Measurements from ENCODE around the gene RAB3IP.
A peak's percentile ranks its signal among the peaks of the same experiment; 100 is the strongest.

Gene RAB3IP, protein sequence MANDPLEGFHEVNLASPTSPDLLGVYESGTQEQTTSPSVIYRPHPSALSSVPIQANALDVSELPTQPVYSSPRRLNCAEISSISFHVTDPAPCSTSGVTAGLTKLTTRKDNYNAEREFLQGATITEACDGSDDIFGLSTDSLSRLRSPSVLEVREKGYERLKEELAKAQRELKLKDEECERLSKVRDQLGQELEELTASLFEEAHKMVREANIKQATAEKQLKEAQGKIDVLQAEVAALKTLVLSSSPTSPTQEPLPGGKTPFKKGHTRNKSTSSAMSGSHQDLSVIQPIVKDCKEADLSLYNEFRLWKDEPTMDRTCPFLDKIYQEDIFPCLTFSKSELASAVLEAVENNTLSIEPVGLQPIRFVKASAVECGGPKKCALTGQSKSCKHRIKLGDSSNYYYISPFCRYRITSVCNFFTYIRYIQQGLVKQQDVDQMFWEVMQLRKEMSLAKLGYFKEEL

DNA sequence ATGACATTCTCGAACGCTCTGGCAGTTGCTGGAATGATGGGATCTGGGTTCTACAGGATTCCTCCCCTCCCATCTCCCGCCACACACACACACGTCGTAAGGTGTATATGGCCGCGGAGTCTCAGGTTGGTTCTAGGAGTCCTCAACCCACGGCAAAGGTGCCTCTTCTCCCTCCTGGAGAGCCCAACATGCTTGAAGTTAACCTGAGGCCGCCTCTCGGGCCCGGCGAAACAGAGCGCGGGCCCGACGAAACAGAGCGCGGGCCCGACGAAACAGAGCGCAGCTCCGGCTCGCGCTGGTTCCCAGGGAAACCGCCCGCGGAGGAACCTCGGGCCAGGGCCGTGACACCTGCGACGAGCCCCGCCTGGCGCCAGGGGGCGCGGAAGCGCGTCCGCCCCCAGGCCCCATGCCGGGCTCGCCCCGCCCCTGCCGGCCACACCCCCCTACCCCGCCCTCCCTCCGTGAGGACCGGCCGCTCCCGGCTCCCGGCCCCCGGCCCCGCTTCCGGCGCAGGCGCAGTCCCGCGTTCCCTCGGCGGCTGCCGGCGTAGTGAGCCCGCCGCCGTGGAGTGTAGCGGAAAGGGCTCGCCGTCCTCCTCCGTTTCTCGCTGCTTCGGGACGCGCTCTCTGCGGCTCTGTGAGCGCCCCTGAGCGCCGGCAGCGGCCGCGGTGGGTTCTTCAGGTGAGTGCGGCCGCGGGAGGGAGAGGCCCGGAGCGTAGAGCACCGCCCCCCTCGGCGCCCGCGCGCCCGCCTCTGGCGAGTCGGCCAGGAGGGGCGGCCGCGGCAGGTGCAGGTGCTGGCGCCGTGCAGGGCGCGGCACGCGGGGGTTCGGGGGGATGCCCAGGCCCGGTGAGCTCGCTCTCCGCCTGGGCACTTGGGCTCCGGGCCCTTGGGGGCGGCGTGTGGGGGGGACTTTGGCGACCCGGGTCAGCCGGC, at the start of gene RAB3IP:
Gene RAB3IP (plus strand): TSS at position 510 of the 936 bp plus-strand sequence. CDS start 16,549 bp downstream, outside the sequence.
- peak; percentile 94 for DNase-seq

DNA sequence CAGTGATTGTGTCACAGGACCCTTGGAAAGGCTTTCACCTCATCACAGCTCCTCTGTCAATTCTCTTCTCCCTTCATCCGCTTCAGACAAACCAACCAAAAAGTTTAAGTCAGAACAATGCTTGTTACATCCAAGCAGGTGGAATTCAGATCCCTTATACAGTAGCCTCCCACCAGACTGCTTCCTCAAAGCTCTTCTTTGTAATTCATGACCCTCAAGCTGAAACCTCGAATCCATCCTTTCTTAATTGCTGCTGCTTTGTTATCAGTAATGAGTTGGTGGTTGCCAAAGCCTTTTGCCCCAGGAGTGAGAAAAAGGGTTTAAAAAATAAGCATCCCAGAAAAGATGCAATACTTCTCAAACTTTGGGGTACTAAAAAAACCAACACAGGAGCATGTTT, 49.0 kb upstream of the RAB3IP start:
- DNase-seq = no peak

DNA sequence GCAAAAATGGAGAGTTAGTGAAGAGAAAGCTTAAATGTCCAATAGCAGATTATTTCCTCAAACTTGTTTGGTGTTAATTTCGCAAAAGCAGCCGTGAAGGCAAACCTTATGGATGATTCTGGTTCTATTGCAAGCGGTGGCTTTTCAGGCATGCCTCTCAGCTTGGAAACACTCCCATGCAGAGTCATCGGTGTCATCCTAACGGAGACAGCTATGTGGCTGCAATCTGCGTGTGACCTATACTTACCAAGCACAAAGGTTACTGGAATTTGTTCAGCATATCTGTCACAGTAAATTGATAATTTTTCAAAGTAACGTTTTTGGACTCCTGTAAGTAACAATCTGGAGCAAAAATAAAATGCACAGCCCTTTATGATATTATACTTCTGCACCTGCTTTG, 44.5 kb upstream of the RAB3IP start:
- no peak for DNase-seq

DNA sequence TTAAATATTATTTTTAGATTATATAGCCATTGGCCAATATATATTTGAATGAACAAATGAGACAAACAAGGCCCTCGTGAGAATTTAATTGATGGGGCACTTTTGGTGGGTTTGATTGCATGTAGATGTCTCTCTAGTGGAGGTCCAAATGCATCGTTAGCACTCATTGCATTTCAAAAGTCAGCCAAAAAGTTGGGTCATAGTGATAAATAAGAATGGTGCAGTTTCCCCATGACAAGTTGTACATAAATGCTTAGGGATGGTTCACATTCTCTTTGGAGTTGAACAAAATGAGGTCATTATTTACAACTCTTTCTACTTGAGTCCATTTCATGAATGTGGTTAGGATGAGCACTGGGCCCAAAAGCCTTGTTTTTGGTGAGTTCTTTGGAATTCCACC, 40.6 kb upstream of the RAB3IP start:
- DNase-seq = no peak

DNA sequence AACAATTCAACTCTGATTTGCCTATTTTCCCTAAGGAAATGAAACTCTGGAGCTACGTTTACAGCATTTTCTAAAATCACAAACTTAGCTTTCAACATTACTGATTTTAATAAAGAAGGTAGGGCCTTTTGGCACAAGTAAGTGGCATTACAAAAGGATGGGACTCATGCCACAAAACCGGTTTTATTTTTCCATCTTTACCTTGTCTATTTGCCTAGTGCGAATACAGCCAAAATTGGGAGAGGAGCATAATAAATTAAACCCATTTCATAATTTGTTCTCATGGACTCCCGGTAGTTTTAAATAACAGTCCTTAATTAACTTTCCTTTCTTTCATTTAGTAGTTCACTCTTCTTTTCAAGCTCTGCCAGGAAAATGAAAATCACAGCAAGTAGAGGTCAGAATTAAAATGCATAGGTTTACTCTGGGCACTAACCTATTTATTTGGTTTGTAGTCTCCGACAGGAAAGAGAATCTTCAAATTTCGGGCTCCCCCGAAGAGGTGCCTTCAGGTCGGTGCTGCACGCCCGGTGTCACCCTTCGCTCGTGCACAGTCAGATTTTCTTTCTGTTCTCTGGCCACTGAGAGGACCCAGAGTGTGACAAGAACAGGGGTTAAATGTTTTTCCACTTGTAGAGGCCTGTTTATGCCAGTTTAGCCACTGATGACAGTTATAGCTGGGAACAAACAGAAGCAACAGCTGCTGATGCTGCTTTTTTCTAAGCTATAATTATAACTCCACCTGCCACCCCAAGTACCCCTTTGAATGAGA, 39.7 kb upstream of the RAB3IP start, which contains the start of gene BEST3:
Gene BEST3 (minus strand): TSS at position 535 of the 772 bp plus-strand sequence. CDS start 1,505 bp downstream, outside the sequence.
- DNase-seq = no peak

DNA sequence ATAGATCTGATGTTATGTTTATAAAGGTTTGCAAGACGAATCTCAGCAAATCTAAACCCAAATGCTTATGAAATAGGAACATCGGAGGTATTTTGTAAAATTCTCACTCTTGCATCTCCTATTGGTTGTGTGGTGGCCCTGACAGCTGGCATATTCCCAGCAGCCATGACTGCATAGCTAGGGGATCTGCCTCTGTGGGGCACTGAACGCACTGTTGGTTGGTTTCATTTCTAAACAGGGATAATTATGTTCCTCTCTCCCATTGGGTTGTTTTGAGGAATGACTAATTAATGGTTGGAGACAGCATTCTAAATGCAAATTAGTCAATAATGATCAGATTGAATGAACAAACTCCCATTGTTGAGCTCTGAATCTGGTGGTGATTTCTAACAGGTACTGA, 36.8 kb upstream of the RAB3IP start:
- DNase-seq = no peak

DNA sequence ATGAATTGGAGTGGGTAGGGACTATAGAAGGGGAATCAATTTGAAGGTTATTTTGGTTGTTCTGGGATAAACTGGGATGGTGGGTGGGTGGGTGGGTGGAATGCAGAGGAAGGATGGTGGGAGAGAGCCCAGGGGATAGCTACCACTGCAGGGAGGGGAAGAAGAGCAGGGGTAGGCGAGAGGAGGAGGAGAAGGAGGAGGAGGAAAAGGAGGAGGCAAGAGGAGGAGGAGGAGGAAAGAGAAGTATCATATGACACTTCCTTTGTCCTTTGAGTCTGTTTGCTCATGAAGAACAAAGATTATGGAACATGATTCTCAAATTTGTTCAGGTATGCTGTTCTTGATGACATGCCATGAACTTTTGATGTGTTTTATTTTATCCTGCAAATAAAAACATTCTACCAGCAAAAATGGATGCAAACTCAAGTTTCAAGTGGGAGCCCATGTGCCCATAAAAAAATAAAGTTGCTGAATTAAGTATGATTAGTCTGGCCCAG, 35.5 kb upstream of the RAB3IP start:
- no peak for DNase-seq

DNA sequence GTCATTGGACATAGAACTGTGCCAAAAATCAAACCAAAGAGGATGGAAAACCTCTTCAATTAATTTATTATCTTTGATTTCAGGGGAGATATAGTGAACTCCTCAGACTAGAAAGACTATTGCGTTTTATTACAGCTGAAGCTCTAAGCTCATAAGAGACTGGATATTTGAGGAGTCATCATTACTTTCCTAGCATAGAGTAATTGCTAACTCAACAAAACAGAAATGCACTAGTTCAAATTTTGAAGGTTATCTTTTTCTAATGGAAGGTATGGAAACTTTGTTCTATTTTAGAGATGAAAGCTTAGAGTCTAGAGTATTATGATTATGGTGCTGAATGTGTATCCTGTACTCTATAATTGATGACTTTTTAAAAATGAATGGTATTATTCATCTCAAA, 34.3 kb upstream of the RAB3IP start:
- no peak for DNase-seq

DNA sequence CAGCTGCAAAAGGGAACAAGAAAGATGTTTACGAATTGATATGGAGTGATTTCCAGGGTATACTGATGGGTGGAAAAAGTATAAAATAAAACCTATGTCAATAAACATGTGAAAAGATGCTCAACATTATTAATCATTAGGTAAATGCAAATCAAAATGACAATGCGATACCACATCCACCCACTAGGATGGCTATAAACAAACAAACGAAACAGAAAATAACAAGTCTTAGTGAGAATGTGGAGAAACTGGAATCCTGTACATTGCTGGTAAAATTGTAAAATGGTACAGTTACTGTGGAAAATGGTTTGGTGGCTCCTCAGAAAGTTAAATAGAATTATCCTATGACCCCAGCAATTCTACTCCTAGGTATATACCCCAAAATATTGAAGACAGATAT, 30.0 kb upstream of the RAB3IP start:
- no peak for DNase-seq

DNA sequence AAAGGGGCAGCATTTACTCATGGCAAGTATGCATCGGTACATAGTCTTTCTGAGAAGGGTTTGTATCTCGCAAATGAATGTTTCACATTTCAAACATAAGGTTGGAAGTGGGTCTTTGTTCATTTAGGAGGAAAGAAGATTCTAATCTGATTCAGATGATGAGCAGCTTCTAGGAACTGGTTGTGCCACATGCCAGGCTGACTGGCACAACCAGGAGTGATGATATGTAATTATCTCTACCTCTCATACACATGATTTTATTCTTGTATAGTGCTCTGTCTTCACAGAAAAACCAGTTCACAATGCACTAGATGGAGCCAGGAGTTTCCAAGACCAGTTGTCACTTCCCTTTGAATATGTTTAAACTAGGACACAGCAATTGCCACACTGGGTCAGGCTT, 25.8 kb upstream of the RAB3IP start:
- no peak for DNase-seq

DNA sequence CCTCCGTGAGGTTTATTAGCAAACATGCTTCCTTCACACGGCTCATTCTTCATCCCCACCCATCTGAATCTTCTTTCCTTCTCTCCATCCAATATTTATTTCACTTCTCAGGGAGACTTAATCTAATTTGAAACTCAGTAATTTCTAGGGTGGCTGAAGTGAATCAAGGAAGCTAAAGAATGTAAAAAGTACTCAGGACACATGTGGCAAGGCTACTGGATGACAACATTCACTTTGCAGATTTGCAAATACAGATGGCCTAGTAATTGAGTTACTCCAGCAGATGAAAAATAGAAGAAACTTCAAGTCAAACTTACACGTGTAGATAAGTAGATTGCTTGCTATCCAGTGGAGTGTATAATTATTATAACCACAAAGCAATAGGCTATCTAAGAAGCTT, 24.1 kb upstream of the RAB3IP start:
- DNase-seq = no peak

DNA sequence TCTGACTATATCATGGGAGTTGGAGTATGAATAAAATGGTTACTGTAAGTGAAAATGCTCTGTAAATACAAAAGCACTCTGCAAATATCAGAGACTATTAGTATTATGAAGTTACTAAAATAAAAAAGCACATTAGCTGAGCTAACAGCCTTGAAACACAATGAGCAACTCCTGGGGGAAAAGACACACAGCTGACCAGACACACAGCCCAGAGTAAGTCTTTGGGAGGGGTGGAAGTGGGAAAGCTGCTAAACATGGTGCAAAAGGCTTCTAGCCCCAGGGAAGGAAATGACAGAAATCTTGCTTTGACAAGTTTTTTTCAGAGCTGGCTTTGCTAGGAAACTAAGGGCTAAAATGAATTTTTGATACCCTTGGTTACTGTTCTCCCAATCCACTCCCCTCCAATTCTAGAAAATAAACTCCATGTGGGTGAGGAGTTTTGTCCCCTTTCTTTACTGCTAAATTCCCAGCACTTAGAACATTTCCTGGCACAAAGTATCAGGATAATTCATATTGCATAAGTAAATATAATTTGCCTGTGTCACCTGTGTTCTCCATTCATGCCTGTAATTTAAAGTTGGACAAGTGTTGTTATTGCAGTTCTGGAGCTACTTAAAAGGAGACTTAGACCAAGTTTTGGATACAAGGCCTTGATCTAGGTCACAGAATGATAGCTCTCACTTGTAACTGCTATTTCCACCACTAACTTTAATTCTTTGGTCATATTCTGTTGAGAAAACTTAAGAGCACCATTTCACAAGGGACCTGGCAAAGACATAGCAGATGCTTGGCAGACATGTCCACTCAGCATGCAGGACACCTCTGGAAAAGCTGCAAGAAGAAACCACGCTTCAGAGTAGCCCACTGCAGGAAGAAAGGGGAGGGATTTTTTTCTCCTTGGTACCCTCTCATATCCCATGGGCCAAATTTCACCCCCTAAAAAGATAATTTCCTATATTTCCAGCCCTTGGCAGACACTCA, 19.0 kb upstream of the RAB3IP start:
- DNase-seq = no peak

DNA sequence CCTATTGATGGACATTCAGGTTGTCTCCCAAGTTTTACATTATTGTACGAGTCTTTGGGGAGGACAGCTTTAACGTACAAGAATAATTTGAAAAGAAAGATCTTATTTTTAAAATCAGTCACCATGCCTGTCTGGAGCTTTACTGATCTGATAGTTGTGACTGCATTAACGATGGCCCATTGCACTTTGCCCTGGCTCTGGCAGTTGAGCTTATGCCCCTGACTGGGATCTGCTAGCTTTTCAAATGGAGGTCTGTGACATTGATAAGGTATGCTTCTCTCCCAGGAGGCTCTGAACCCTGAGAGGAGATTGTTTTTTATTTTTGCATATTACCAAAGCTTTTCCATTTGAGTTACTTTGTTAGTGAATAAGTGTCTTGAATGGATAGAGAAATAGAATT, 17.9 kb upstream of the RAB3IP start:
- no peak for DNase-seq

DNA sequence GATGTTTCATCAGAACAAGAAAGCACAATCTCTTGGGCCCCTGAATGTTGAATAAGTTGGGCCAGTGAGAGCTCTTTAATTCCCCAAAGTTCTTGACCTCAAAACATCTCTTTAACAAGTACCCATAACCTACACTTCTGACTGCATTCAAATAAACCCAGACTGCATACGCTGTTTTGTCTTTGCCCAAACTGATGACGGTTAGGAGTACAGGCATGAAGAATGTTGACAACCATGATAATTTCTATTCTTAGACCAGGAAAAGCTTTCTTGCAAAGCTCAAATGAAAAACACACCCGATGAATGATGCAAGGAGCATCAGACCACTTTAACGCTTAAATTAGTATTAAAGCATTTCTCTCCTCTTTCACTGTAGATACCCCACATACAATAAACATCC, 11.7 kb upstream of the RAB3IP start:
- no peak for DNase-seq

DNA sequence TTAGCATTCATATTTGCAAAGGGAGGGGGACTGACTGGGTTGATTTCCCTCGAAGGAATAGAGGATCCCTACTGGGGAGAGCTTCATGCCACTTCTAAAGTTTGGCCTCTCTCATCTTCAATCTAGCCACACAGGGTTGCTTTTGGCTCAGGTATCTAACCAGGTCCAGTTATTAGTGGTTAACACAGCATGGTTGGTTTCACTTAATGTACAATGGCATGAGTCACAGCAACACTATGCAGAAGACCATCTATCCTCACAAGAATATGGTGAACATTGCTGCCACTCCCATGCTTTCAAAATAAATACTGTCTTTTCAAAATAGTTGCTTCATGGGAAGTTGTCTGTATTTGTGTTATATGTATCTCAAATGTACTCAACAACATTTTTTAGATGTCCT, 6.6 kb upstream of the RAB3IP start:
- DNase-seq = no peak

DNA sequence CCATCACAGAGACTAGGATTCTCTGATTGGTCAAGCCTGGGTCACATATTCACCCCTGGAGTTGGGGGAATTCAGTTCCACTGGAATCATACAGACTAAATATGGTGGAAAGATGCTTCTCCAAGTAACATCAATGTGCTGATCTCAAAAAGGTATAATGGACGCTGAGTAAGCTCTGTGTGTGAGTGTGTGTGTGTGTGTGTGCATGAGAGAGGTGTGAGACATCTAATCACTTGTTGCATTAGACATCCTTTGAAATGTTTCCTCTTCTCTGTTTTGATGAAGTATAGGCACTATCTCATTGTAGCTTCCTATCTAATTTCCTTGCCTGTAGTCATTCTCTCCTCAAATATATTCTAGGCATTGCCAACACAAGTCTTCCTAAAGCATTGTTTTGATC, 5.0 kb upstream of the RAB3IP start:
- DNase-seq = no peak

DNA sequence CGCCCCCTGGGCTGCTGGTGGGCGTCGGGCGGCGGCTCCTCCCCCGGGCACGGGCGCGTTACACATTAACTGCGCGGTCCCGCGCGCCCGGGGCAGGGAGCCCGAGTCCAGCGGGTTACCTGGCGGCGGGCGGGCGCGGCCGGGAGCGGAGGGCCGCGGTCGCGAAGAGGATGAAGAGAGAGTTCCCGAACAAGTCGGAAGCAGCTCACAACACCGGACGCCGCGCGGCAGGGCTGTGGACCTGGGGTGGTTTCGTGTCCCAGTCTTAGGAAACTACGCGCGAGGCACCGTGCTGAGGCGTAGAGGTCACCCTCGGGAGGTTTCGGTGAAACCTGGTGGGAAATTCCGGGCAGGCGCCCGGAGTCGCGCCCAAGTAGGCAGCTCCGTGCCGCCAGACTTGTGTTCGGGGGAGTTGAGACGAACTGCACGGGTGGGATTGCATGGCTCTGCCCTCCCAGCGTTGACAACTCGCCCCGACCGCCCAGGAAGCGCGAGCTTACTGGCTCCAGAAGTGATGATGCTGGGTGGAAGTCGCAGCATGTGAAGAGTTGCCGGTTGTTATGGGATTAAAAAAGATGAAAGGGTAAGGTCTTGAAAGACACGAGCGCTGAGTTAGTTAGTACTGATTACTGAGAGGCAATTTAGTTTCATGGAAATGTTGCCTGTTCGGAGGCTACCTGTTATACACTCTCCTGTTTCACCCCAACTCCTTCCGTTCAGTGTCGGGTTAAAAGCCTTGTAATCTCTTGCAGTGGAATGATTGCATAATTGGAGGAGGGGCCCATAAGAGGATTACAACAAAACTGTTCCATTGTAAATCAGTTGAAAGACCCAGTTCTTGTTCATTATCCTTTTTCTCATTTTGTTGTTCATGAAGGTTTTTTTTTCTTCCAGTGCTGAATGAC, 879 bp downstream of the RAB3IP start:
- DNase-seq = peak; percentile 68

DNA sequence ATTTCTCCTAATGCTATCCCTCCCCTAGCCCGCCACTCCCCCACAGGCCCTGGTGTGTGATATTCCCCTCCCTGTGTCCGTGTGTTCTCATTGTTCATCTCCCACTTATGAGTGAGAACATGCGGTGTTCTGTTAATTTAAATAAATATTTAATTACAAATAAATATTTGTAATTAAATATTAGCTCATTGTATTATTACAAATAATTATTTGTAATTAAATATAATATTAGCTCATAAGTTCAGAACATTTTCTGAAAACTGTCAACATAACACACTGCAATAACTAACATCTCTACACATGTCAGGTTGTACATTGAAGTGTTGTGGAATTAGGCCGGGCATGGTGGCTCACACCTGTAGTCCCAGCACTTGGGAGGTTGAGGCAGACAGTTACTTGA, 5.4 kb downstream of the RAB3IP start:
- DNase-seq = no peak

DNA sequence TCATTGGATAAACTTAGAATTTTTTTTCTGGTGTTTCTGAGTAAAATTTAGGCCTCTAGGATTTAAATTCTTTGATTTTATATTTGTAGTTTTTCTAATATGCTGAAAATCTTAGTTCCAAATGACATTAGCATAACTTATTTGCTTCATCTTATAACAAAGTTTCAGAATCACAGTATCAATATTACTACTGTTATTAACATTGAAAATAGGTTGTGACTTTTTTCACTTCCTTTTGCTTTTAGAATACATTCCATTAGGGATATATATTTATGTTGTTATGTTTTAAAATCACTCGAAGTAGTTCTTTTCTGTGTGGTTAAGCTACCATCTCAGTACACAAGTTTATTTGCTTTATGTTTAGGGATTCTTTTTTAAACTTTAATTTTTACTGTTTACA, 12.8 kb downstream of the RAB3IP start:
- no peak for DNase-seq

DNA sequence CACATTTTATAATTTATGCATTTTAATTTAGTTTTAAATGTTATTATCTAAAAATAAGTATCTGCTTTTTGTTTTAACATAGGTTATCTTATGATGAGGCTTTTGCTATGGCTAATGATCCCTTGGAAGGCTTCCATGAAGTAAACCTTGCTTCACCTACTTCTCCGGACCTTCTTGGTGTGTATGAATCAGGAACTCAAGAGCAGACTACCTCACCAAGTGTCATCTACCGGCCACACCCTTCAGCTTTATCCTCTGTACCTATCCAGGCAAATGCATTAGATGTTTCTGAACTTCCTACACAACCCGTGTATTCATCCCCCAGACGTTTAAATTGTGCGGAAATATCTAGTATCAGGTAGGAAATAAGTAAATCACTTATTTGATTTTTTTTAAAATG, 16.6 kb downstream of the RAB3IP start:
- no peak for DNase-seq
